GM10248 (cell line): ENCODE data around the gene MED13L.

Experiments
- CTCF ChIA-PET: fragments of 300-600 bp; sonication (Branson Sonifier 250); formaldehyde crosslinking; extraction: SDS; loops from one replicate; lab custom pipeline; 2021; ENCODE audit warnings: antibody characterized with exemption; lab: Yijun Ruan, JAX
- POLR2A ChIA-PET: fragments of 350-650 bp; sonication (Branson Sonifier 250); formaldehyde crosslinking; extraction: SDS; loops from one replicate; lab custom pipeline; 2020; ENCODE audit warnings: antibody characterized with exemption; lab: Yijun Ruan, JAX
- DNase-seq: peaks from one replicate; pipeline ENCODE4 v3.0.0; 2012; ENCODE audit errors: extremely low spot score
- CTCF ChIP-seq: IDR thresholded peaks from 2 replicates; pipeline ENCODE4 v1.5.1; 2012; ENCODE audit warnings: mild to moderate bottlenecking, low read depth; ENCODE audit errors: extremely low read depth, missing control alignments, control extremely low read depth

MED13L gene

GRCh38 chr12:116201908-116202307 is 75.6 kb downstream of the MED13L start:
- ChIA-PET CTCF (interaction anchor here (1.0 to 1.8 kb wide), 7 partner anchors 15 to 204 kb away, joined by 3 to 9 read pairs (median 4); no protein-coding TSS in a partner anchor), POLR2A (no interaction called here)
- no peak for DNase-seq
- TF ChIP-seq CTCF, result no peak

- TF ChIP-seq CTCF, result no peak
- ChIA-PET POLR2A (no interaction called here), CTCF (interaction anchor here (1.0 to 1.8 kb wide), 7 partner anchors 16 to 203 kb away, joined by 3 to 9 read pairs (median 4); no protein-coding TSS in a partner anchor)
- DNase-seq, result no peak
Measured at GRCh38 chr12:116201359-116201758, 76.1 kb downstream of the MED13L start.

GRCh38 chr12:116200812-116201211 is 76.7 kb downstream of the MED13L start:
- no peak for TF ChIP-seq CTCF
- POLR2A ChIA-PET, result no interaction called here
- CTCF ChIA-PET, result interaction anchor here (1.4 to 1.8 kb wide), 2 partner anchors 16 to 17 kb away, joined by 3 to 9 read pairs; no protein-coding TSS in a partner anchor
- DNase-seq, result no peak

GRCh38 chr12:116199160-116199706 is 78.3 kb downstream of the MED13L start:
- CTCF ChIA-PET, result no interaction called here

GRCh38 chr12:116196752-116197718 is 80.5 kb downstream of the MED13L start:
- ChIA-PET POLR2A (no interaction called here), CTCF (interaction anchor here (0.7 to 2.3 kb wide), 8 partner anchors 8 to 199 kb away, joined by 3 to 7 read pairs (median 4); no protein-coding TSS in a partner anchor)
- no peak for DNase-seq
- no peak for TF ChIP-seq CTCF

More at GRCh38 chr12:116199160-116199706, 78.3 kb downstream of the MED13L start:
- DNase-seq, result no peak
- TF ChIP-seq CTCF, result no peak
- POLR2A ChIA-PET, result no interaction called here

GRCh38 chr12:116196226-116196625 is 81.3 kb downstream of the MED13L start:
- DNase-seq, result no peak
- CTCF ChIA-PET, result interaction anchor here (0.7 to 2.3 kb wide), 14 partner anchors 9 to 199 kb away, joined by 3 to 10 read pairs (median 4); no protein-coding TSS in a partner anchor
- no peak for TF ChIP-seq CTCF
- POLR2A ChIA-PET, result interaction anchor here (0.7 kb wide), 3 partner anchors 32 to 75 kb away, joined by 3 read pairs; no protein-coding TSS in a partner anchor
